GM23248 (cell line): ENCODE data around the gene LRP6.

ENCODE experiments used
- EZH2 ChIP-seq: fragments of 200-600 bp; sonication (generic); IDR thresholded peaks from 2 replicates; pipeline ENCODE4 v1.6.1; 2018; ENCODE audit warnings: antibody characterized with exemption, mild to moderate bottlenecking; ENCODE audit not compliant: insufficient read depth, poor library complexity, severe bottlenecking
- EZH2phosphoT487 ChIP-seq: fragments of 200-600 bp; sonication (generic); IDR thresholded peaks from 2 replicates; pipeline ENCODE4 v1.6.1; 2018; ENCODE audit warnings: antibody characterized with exemption, moderate library complexity, mild to moderate bottlenecking, low read depth; ENCODE audit not compliant: insufficient read depth

DNA sequence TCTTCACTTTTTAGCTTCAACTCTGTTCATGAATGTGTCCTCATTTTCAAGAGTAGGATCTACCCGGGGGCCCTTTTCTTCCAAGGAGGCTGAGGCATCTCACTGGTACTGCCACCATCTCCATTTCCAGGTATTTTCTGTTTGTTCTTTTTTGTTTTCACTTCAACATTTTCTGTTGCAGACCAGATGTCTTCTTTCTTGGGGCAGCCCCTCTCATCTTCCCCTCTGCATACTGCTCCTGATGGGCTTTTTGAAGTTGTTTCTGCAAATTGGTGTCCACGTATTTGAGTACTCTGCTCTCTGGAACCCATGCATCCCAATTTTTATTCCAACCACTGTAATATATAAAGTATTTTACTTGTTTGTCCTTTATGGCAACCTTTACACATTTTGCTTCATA is 66.5 kb downstream of the LRP6 start:
- no peak for TF ChIP-seq EZH2
- TF ChIP-seq EZH2phosphoT487: no peak
